HEK293 (cell line): Measurements from ENCODE around the gene LRRC59.
A peak's percentile ranks its signal among the peaks of the same experiment; 100 is the strongest.

Experiments
- CTCF ChIA-PET: fragments of 350-600 bp; formaldehyde crosslinking; extraction: SDS; loops from one replicate; lab custom pipeline; 2021; ENCODE audit warnings: antibody characterized with exemption; lab: Yijun Ruan, JAX
- POLR2A ChIA-PET: fragments of 300-600 bp; formaldehyde crosslinking; extraction: SDS; loops from one replicate; lab custom pipeline; 2020; ENCODE audit warnings: antibody characterized with exemption, inconsistent platforms; lab: Yijun Ruan, JAX
- H3K27ac ChIP-seq: fragments of 200-500 bp; sonication (Bioruptor generic); 2 replicates; pipeline ENCODE4 v1.5.1; 2014; ENCODE audit warnings: low read depth, low read length, control low read depth, inconsistent platforms; ENCODE audit errors: extremely low read depth
- H3K36me3 ChIP-seq, 2 experiments: fragments of 200-500 bp in 1 of 2; sonication (Bioruptor generic) in 1 of 2; 1 replicate in 1 of 2; 2 replicates in 1 of 2; pipeline ENCODE4 v1.5.1; 2014 to 2017; ENCODE audit warnings: inconsistent platforms in 2 of 2, low read length in 2 of 2; ENCODE audit not compliant: control insufficient read depth in 2 of 2, insufficient read depth in 1 of 2
- H3K4me1 ChIP-seq: fragments of 200-500 bp; sonication (Bioruptor generic); 2 replicates; pipeline ENCODE4 v1.5.1; 2014; ENCODE audit warnings: mild to moderate bottlenecking, low read length, inconsistent platforms; ENCODE audit not compliant: control insufficient read depth, insufficient read depth
- H3K4me3 ChIP-seq: 2 replicates; pipeline ENCODE4 v1.5.1; 2011; ENCODE audit warnings: low read depth, mild to moderate bottlenecking, control low read depth, low read length, moderate library complexity
- H3K9me3 ChIP-seq: fragments of 200-500 bp; sonication (Bioruptor generic); 2 replicates; pipeline ENCODE4 v1.5.1; 2014; ENCODE audit warnings: low read depth, low read length, inconsistent platforms; ENCODE audit not compliant: control insufficient read depth, insufficient read depth
- ATF2 ChIP-seq: fragments of 450-650 bp; formaldehyde crosslinking; IDR thresholded peaks from 2 replicates; pipeline ENCODE4 v1.5.1; 2016; ENCODE audit warnings: missing biosample characterization, missing genetic modification characterization, low read depth
- BCL6B ChIP-seq: fragments of 450-650 bp; formaldehyde crosslinking; IDR thresholded peaks from 2 replicates; pipeline ENCODE4 v1.5.1; 2017; ENCODE audit warnings: missing biosample characterization, missing genetic modification characterization
- FEZF1 ChIP-seq: fragments of 450-650 bp; formaldehyde crosslinking; IDR thresholded peaks from 2 replicates; pipeline ENCODE4 v1.5.1; 2016; ENCODE audit warnings: missing biosample characterization, missing genetic modification characterization
- TSHZ1 ChIP-seq: fragments of 450-650 bp; formaldehyde crosslinking; IDR thresholded peaks from 2 replicates; pipeline ENCODE4 v1.5.1; 2016; ENCODE audit warnings: missing biosample characterization, missing genetic modification characterization, borderline replicate concordance
- YY1 ChIP-seq: fragments of 450-650 bp; formaldehyde crosslinking; IDR thresholded peaks from 2 replicates; pipeline ENCODE4 v1.5.1; 2018; ENCODE audit warnings: missing biosample characterization, missing genetic modification characterization
- ZBTB49 ChIP-seq: fragments of 450-650 bp; formaldehyde crosslinking; IDR thresholded peaks from 2 replicates; pipeline ENCODE4 v1.5.1; 2016; ENCODE audit warnings: missing biosample characterization, missing genetic modification characterization, low read depth
- ZBTB7A ChIP-seq: fragments of 450-650 bp; formaldehyde crosslinking; IDR thresholded peaks from 2 replicates; pipeline ENCODE4 v1.5.1; 2016; ENCODE audit warnings: low read depth, missing biosample characterization, missing genetic modification characterization
- ZNF18 ChIP-seq: fragments of 450-650 bp; formaldehyde crosslinking; IDR thresholded peaks from 2 replicates; pipeline ENCODE4 v1.5.1; 2016; ENCODE audit warnings: missing biosample characterization, missing genetic modification characterization
- ZNF221 ChIP-seq: fragments of 450-650 bp; formaldehyde crosslinking; IDR thresholded peaks from 2 replicates; pipeline ENCODE4 v1.5.1; 2017; ENCODE audit warnings: missing biosample characterization, missing genetic modification characterization, borderline replicate concordance
- ZNF24 ChIP-seq: fragments of 450-650 bp; formaldehyde crosslinking; IDR thresholded peaks from 2 replicates; pipeline ENCODE4 v1.5.1; 2016; ENCODE audit warnings: missing biosample characterization, missing genetic modification characterization
- ZNF248 ChIP-seq: fragments of 450-650 bp; formaldehyde crosslinking; IDR thresholded peaks from 2 replicates; pipeline ENCODE4 v1.5.1; 2017; ENCODE audit warnings: missing biosample characterization, missing genetic modification characterization
- ZNF302 ChIP-seq: fragments of 450-650 bp; formaldehyde crosslinking; IDR thresholded peaks from 2 replicates; pipeline ENCODE4 v1.5.1; 2016; ENCODE audit warnings: missing biosample characterization, missing genetic modification characterization, low read depth
- ZNF37A ChIP-seq: fragments of 450-650 bp; IDR thresholded peaks from 2 replicates; pipeline ENCODE4 v1.5.1; 2018; ENCODE audit warnings: missing biosample characterization, missing genetic modification characterization
- ZNF391 ChIP-seq: fragments of 450-650 bp; formaldehyde crosslinking; IDR thresholded peaks from 2 replicates; pipeline ENCODE4 v1.5.1; 2016; ENCODE audit warnings: low read depth, missing biosample characterization, missing genetic modification characterization, borderline replicate concordance
- ZNF398 ChIP-seq: fragments of 450-650 bp; formaldehyde crosslinking; IDR thresholded peaks from 2 replicates; pipeline ENCODE4 v1.5.1; 2017; ENCODE audit warnings: missing biosample characterization, missing genetic modification characterization
- ZNF580 ChIP-seq: fragments of 450-650 bp; formaldehyde crosslinking; IDR thresholded peaks from 2 replicates; pipeline ENCODE4 v1.5.1; 2016; ENCODE audit warnings: missing biosample characterization, missing genetic modification characterization
- ZNF600 ChIP-seq: fragments of 450-650 bp; formaldehyde crosslinking; IDR thresholded peaks from 2 replicates; pipeline ENCODE4 v1.5.1; 2016; ENCODE audit warnings: missing biosample characterization, missing genetic modification characterization
- ZNF623 ChIP-seq: fragments of 450-650 bp; formaldehyde crosslinking; IDR thresholded peaks from 2 replicates; pipeline ENCODE4 v1.5.1; 2016; ENCODE audit warnings: missing biosample characterization, missing genetic modification characterization
- ZNF645 ChIP-seq: fragments of 450-650 bp; formaldehyde crosslinking; IDR thresholded peaks from 2 replicates; pipeline ENCODE4; 2016; ENCODE audit warnings: missing biosample characterization, missing genetic modification characterization
- ZNF658 ChIP-seq: fragments of 450-650 bp; formaldehyde crosslinking; IDR thresholded peaks from 2 replicates; pipeline ENCODE4; 2016; ENCODE audit warnings: missing biosample characterization, missing genetic modification characterization
- ZSCAN16 ChIP-seq: fragments of 450-650 bp; formaldehyde crosslinking; IDR thresholded peaks from 2 replicates; pipeline ENCODE4 v1.5.1; 2016; ENCODE audit warnings: missing biosample characterization, missing genetic modification characterization

Gene LRRC59

GRCh38 chr17:50397111-50397918 is at the start of gene LRRC59:
Gene LRRC59 (minus strand): TSS chr17:50397523. CDS start chr17:50397317, 206 bp downstream.
- peaks cover 31 to 33% of the 10 kb centered on the region in 2 experiments for H3K36me3 ChIP-seq
- CTCF ChIA-PET: interaction anchor here (0.5 to 5.0 kb wide), 48 partner anchors 9 to 765 kb away, joined by 3 to 71 read pairs (median 6); partner anchors contain the start of genes ACSF2, EME1, MRPL27 and RSAD1
- H3K27ac ChIP-seq: peak within 1 kb of the TSS; percentile 81
- H3K4me3 ChIP-seq: peak within 1 kb of the TSS; percentile 74
- no peaks in the 10 kb centered on the region for H3K9me3 ChIP-seq
- H3K4me1 ChIP-seq: peaks cover 9% of the 10 kb centered on the region
- POLR2A ChIA-PET: interaction anchor here (0.5 to 4.8 kb wide), 30 partner anchors 9 to 469 kb away, joined by 3 to 41 read pairs (median 4); partner anchors contain the start of genes ACSF2, EME1, LUC7L3 and RSAD1
- peak; percentile 66 for TF ChIP-seq ZNF658 (tag by site-specific recombination)
- no peak for TF ChIP-seq ZNF221 (tag by site-specific recombination)
- TF ChIP-seq BCL6B (tag by site-specific recombination): peak; percentile 40; the same call in 1 of the 2 replicates
- peak; percentile 71 for TF ChIP-seq ZNF18 (tag by site-specific recombination)
- TF ChIP-seq YY1: peak; percentile 76
- TF ChIP-seq FEZF1 (tag by site-specific recombination): peak; percentile 30; the same call in 1 of the 2 replicates
- TF ChIP-seq ZNF391 (tag by site-specific recombination): peak; percentile 91; the same call in 1 of the 2 replicates
- TF ChIP-seq ZNF580 (tag by site-specific recombination): peak; percentile 78; the same call in 1 of the 2 replicates
- TF ChIP-seq ZNF248 (tag by site-specific recombination): no peak
- no peak for TF ChIP-seq ZBTB49 (tag by site-specific recombination)
- peak; percentile 17; the same call in 1 of the 2 replicates for TF ChIP-seq ZNF302 (tag by site-specific recombination)
- TF ChIP-seq ZNF398: peak; percentile 49; the same call in 1 of the 2 replicates
- 0 out of 2 replicates have a peak, but pooled peaks have one; percentile 70 for TF ChIP-seq ZSCAN16 (tag by site-specific recombination)
- peak; percentile 19; the same call in 1 of the 2 replicates for TF ChIP-seq ZNF623 (tag by site-specific recombination)
- peak; percentile 94 for TF ChIP-seq ZNF24
- no peak for TF ChIP-seq ZNF645
- TF ChIP-seq ZBTB7A (tag by site-specific recombination): peak; percentile 99
- TF ChIP-seq TSHZ1 (tag by site-specific recombination): peak; percentile 60; the same call in 1 of the 2 replicates
- 0 out of 2 replicates have a peak, but pooled peaks have one; percentile 22 for TF ChIP-seq ZNF600 (tag by site-specific recombination)
- TF ChIP-seq ZNF37A (tag by site-specific recombination): no peak
- peak; percentile 91 for TF ChIP-seq ATF2
